NCI-H2107 treated with DMSO at 0.1 percent for 48 hours (cell line): Measurements from ENCODE around the gene LY6G6D.

Source experiments
- DNase-seq: peaks from one replicate; lab custom pipeline; 2025; ENCODE audit not compliant: unreplicated experiment; lab: John Stamatoyannopoulos, UW

Gene LY6G6D

GRCh38 chr6:31762356-31762755 lies 47.2 kb downstream of the LY6G6D start, which contains the start of gene SAPCD1:
Gene SAPCD1, plus strand, starts transcription at chr6:31762656. Its CDS starts 399 bp downstream, at chr6:31763055.
- DNase-seq, result no peak

- DNase-seq, result no peak
Observed at GRCh38 chr6:31762878-31763618, 47.9 kb downstream of the LY6G6D start.

DNA sequence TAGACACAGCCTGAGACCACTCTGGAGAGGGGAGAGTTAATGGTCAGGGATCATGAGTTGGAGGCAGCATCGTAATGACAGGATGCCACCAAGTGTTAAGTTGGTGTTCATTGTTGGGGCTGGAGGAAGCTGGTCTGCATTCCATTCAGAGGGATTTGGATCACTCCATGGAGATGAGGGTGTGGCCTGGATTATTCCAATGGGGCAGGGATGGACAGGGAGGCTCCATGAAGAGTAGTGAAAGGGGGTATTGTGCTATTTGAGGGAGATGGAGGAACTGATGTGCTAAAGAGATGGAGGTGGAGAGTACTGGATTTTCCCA lies 48.4 kb downstream of the LY6G6D start:
- no peak for DNase-seq

DNA sequence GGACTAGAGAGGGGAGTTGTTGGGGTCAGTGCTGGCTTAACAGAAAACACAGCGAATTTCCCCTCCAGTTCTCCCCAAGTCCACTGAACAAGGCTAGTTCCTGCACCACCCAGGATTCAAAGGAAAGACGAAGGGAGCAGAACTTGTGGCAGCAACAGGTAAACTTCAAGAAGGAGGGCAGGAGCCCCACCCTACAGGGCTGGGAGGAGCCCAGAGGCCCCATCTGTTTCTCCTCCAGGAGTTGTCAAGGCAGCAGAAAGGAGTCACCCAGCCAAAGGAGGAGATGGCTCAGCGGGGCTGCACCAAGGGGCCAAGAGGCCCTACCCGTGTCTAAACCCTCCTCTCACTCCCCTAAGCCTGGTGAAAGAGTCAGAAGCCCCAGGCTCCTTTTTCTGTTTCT lies 49.0 kb downstream of the LY6G6D start:
- DNase-seq, result no peak

DNA sequence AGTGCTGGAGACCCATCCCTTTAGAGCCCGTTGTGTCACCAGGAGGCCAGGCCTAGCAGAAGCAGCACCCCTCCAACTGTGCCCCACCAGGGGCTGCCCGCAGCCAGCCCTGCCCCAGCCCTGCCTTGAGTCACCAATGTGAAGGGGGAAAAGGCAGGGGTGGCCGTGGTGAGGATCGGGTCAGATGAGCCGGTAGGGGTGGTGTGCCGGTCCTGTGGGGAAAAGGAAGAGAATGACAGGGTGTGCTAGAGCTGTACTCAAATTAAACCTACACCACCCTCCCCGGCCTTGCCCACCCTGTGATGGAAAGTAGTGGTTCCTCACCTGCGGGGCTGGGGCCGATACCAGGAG lies 50.4 kb downstream of the LY6G6D start:
- DNase-seq, result no peak

- no peak for DNase-seq
Observed at GRCh38 chr6:31765910-31766794, 51.0 kb downstream of the LY6G6D start.

- no peak for DNase-seq
Observed at GRCh38 chr6:31767096-31767645, 52.0 kb downstream of the LY6G6D start.
